ENCODE data around the gene KRT33B. TPM values are rescaled to one million over a fixed set of nuclear protein-coding genes. Genes with fewer than 3 reads are reported as not detected.

KRT33B gene
- total and polyA plus RNA-seq, 2 of the 13 experiments (the other 11 are each of a cell fraction or from before 2014, with no cell fraction given), result not detected

DNA sequence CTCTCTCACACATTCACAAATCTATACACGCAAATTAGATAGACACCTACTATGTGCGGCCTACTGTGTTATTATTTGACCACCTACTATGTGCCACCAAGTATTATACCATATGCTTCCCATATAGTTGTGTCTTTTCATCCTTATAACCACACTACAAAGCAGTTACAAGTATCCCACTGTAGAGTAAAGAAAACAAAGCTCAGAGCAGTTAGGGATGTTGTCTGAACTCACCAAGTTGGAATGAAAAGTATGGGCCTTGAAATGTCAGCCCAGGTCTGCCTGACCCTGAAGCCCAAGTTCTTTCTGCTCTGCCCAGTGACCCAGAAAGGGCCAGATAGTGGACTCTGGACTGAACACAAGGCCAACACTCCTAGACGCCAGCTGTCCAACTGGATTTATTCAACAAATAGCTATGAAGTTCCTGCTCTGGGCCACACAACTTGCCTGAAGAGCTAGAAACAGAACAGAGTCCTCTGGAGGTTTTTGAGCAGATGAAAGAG is 46.3 kb upstream of the KRT33B start (continued):
- TF ChIP-seq, protein P1, sequence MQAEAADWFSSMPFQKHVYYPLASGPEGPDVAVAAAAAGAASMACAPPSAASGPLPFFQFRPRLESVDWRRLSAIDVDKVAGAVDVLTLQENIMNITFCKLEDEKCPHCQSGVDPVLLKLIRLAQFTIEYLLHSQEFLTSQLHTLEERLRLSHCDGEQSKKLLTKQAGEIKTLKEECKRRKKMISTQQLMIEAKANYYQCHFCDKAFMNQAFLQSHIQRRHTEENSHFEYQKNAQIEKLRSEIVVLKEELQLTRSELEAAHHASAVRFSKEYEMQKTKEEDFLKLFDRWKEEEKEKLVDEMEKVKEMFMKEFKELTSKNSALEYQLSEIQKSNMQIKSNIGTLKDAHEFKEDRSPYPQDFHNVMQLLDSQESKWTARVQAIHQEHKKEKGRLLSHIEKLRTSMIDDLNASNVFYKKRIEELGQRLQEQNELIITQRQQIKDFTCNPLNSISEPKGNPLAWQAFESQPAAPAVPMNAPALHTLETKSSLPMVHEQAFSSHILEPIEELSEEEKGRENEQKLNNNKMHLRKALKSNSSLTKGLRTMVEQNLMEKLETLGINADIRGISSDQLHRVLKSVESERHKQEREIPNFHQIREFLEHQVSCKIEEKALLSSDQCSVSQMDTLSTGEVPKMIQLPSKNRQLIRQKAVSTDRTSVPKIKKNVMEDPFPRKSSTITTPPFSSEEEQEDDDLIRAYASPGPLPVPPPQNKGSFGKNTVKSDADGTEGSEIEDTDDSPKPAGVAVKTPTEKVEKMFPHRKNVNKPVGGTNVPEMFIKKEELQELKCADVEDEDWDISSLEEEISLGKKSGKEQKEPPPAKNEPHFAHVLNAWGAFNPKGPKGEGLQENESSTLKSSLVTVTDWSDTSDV (CRISPR knock-in tag; IDR thresholded peaks at IDR 0.05), result no peak
- TF ChIP-seq SUZ12 (IDR thresholded peaks at IDR 0.05; ENCODE audit: low read depth, low read length) (no peak), MATR3 (CRISPR knock-in tag; IDR thresholded peaks at IDR 0.05) (no peak), ZZZ3 (CRISPR knock-in tag; IDR thresholded peaks at IDR 0.05; ENCODE audit: borderline replicate concordance) (no peak), MTA3 (CRISPR knock-in tag; IDR thresholded peaks at IDR 0.05) (no peak), MTF1 (CRISPR knock-in tag; IDR thresholded peaks at IDR 0.05) (no peak), NFE2L1 (CRISPR knock-in tag; IDR thresholded peaks at IDR 0.05; ENCODE audit: borderline replicate concordance) (no peak), SRF (IDR thresholded peaks at IDR 0.05; ENCODE audit: low read depth, low read length) (no peak), HMG20B (CRISPR knock-in tag; conservative IDR thresholded peaks at IDR 0.05) (no peak), ZNF644 (CRISPR knock-in tag; IDR thresholded peaks at IDR 0.05; ENCODE audit: low read depth) (peak; percentile 97), THYN1 (CRISPR knock-in tag; IDR thresholded peaks at IDR 0.05; ENCODE audit: borderline replicate concordance, low read depth) (no peak), TEAD3 (CRISPR knock-in tag; optimal IDR thresholded peaks at IDR 0.05; ENCODE audit: borderline replicate concordance) (peak; percentile 99), AGO2 (optimal IDR thresholded peaks at IDR 0.05; ENCODE audit: low read depth, low read length) (no peak), ZNF280B (CRISPR knock-in tag; IDR thresholded peaks at IDR 0.05; ENCODE audit: borderline replicate concordance) (no peak), IKZF1 (IDR thresholded peaks at IDR 0.05) (no peak), ZNF549 (CRISPR knock-in tag; IDR thresholded peaks at IDR 0.05) (no peak), HCFC1 (IDR thresholded peaks at IDR 0.05; ENCODE audit: low read depth, low read length) (no peak), ZNF468 (CRISPR knock-in tag; IDR thresholded peaks at IDR 0.05) (no peak), IRF2 (CRISPR knock-in tag; IDR thresholded peaks at IDR 0.05) (peak; percentile 54; the same call in 1 of the 2 replicates)
- TF ChIP-seq, protein P2, sequence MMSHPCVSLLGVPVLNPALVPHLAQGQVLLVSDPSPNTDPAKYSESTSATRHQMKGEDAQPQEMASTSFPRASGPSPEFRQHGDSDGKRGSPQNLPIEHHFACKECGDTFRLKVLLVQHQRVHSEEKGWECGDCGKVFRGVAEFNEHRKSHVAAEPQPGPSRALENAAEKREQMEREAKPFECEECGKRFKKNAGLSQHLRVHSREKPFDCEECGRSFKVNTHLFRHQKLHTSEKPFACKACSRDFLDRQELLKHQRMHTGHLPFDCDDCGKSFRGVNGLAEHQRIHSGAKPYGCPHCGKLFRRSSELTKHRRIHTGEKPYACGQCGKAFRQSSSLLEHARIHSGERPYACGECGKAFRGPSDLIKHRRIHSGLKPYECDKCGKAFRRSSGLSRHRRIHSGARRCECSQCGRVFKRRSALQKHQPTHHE (CRISPR knock-in tag; IDR thresholded peaks at IDR 0.05; ENCODE audit: borderline replicate concordance), result no peak
- TF ChIP-seq, protein P3, sequence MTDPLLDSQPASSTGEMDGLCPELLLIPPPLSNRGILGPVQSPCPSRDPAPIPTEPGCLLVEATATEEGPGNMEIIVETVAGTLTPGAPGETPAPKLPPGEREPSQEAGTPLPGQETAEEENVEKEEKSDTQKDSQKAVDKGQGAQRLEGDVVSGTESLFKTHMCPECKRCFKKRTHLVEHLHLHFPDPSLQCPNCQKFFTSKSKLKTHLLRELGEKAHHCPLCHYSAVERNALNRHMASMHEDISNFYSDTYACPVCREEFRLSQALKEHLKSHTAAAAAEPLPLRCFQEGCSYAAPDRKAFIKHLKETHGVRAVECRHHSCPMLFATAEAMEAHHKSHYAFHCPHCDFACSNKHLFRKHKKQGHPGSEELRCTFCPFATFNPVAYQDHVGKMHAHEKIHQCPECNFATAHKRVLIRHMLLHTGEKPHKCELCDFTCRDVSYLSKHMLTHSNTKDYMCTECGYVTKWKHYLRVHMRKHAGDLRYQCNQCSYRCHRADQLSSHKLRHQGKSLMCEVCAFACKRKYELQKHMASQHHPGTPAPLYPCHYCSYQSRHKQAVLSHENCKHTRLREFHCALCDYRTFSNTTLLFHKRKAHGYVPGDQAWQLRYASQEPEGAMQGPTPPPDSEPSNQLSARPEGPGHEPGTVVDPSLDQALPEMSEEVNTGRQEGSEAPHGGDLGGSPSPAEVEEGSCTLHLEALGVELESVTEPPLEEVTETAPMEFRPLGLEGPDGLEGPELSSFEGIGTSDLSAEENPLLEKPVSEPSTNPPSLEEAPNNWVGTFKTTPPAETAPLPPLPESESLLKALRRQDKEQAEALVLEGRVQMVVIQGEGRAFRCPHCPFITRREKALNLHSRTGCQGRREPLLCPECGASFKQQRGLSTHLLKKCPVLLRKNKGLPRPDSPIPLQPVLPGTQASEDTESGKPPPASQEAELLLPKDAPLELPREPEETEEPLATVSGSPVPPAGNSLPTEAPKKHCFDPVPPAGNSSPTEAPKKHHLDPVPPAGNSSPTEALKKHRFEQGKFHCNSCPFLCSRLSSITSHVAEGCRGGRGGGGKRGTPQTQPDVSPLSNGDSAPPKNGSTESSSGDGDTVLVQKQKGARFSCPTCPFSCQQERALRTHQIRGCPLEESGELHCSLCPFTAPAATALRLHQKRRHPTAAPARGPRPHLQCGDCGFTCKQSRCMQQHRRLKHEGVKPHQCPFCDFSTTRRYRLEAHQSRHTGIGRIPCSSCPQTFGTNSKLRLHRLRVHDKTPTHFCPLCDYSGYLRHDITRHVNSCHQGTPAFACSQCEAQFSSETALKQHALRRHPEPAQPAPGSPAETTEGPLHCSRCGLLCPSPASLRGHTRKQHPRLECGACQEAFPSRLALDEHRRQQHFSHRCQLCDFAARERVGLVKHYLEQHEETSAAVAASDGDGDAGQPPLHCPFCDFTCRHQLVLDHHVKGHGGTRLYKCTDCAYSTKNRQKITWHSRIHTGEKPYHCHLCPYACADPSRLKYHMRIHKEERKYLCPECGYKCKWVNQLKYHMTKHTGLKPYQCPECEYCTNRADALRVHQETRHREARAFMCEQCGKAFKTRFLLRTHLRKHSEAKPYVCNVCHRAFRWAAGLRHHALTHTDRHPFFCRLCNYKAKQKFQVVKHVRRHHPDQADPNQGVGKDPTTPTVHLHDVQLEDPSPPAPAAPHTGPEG (CRISPR knock-in tag; IDR thresholded peaks at IDR 0.05), result no peak
